Measurements from ENCODE around the gene TRHDE. TPM values are rescaled to one million over a fixed set of nuclear protein-coding genes. Genes with fewer than 3 reads are reported as not detected.
A peak's percentile ranks its signal among the peaks of the same experiment; 100 is the strongest.

The TRHDE gene
- polyA plus RNA-seq, 2 of the 4 experiments (the other 2 are of a cell fraction), result 0.16 to 0.32 TPM

DNA sequence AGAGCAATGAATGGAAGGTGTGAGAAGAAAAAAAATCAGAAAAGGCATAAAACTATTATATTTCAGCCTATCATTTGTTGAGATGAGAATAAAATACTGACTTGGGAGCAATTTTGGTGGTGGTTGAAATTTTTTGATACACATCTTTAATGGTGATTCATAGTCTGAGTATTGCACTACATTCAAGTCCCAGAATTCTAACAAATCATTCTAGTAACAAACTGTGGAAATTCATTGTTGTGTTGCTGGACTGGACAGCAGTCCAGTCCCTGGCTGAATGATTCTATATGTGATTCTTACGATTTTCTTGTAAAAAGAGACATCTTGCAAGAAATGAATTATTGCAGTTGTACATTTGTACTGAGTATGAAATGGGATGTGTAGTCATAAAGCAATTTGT lies 268.6 kb downstream of the TRHDE start:
- no peaks in the 10 kb centered on the region; the same call in 2 of the 3 replicates for H3K9me3 ChIP-seq
- WGBS (ENCODE audit: missing lambda C conversion rate), result 0% methylated on average over 1 of the region's 1 CpG

DNA sequence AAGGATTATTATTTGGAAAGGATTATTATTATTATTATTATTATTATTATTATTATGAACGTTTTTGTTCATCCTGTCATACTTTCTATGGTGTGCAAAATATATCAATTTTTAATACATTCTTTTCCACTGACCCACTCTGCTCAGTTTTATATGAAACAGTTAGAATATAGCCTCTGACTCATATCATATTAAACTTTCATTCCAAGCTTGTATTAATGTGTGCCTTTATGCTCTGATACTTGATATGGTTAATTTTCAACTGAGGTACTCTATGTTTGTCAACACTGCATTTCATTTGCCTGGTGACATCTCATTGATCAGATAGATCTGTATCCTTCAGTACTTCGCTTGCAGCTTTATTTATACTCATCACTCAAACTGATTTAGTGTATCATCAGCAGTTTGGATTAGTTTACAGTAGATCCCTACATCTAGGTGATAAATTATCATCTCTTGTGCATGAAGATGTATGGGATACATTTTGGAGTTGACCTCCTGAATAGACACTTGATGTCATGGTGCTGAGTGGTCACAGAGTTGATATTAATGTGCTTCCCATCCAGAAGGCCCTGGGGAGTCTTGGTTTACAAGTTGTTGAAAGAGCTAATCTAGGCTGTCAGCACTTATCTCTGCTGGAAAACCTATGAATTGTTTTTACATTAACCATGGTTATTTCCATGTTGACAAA lies 271.8 kb downstream of the TRHDE start:
- Histone ChIP-seq H3K9me3 (no peaks in the 10 kb centered on the region; the same call in 2 of the 3 replicates), H3K4me1 (no peaks in the 10 kb centered on the region), H3K4me2 (no peak overlapping the region), H3K4me3 (no peak overlapping the region), H3K27ac (no peak overlapping the region)
- FAIRE-seq (no peak), ATAC-seq (no peak), DNase-seq (ENCODE audit: low read depth in 1 of 2, low spot score in 1 of 2) (no peak)
- WGBS (ENCODE audit: missing lambda C conversion rate), result 2% methylated on average over 2 of the region's 2 CpGs
- POLR2A ChIA-PET, result no interaction called here
- no peak for TF ChIP-seq HDAC2 (IDR thresholded peaks at IDR 0.05)
- TF ChIP-seq MAFK (IDR thresholded peaks at IDR 0.05; ENCODE audit: partially characterized antibody), result peak; percentile 5
- CTCF ChIA-PET, result no interaction called here

More for the DNA sequence above, 268.6 kb downstream of the TRHDE start:
- Histone ChIP-seq H3K4me3 (no peak overlapping the region), H3K27ac (no peak overlapping the region), H3K4me1 (no peaks in the 10 kb centered on the region), H3K4me2 (no peak overlapping the region)
- ChIA-PET CTCF (no interaction called here), POLR2A (no interaction called here)
- FAIRE-seq (no peak), DNase-seq (ENCODE audit: low read depth in 1 of 2, low spot score in 1 of 2) (no peak), ATAC-seq (no peak)
- TF ChIP-seq RFX5 (IDR thresholded peaks at IDR 0.05) (no peak), CEBPB (IDR thresholded peaks at IDR 0.05) (no peak), MAFK (IDR thresholded peaks at IDR 0.05; ENCODE audit: partially characterized antibody) (no peak), FOXS1 (CRISPR knock-in tag; IDR thresholded peaks at IDR 0.05) (no peak), HOXB5 (CRISPR knock-in tag; IDR thresholded peaks at IDR 0.05) (no peak), ZNF302 (CRISPR knock-in tag; IDR thresholded peaks at IDR 0.05) (no peak), MAZ (IDR thresholded peaks at IDR 0.05; ENCODE audit: borderline replicate concordance, low read depth, low read length) (no peak), EHF (CRISPR knock-in tag; IDR thresholded peaks at IDR 0.05) (no peak), TP53 (CRISPR knock-in tag; IDR thresholded peaks at IDR 0.05) (no peak), SREBF2 (IDR thresholded peaks at IDR 0.05) (no peak), NFE2L2 (conservative IDR thresholded peaks at IDR 0.05; ENCODE audit: low read length) (no peak), KDM1A (IDR thresholded peaks at IDR 0.05; ENCODE audit: low read depth) (no peak), PHF8 (IDR thresholded peaks at IDR 0.05; ENCODE audit: borderline replicate concordance, low read depth) (no peak), EHMT2 (IDR thresholded peaks at IDR 0.05; ENCODE audit: low read depth) (no peak), FOSB (CRISPR knock-in tag; IDR thresholded peaks at IDR 0.05) (no peak)
- TF ChIP-seq, protein P1, sequence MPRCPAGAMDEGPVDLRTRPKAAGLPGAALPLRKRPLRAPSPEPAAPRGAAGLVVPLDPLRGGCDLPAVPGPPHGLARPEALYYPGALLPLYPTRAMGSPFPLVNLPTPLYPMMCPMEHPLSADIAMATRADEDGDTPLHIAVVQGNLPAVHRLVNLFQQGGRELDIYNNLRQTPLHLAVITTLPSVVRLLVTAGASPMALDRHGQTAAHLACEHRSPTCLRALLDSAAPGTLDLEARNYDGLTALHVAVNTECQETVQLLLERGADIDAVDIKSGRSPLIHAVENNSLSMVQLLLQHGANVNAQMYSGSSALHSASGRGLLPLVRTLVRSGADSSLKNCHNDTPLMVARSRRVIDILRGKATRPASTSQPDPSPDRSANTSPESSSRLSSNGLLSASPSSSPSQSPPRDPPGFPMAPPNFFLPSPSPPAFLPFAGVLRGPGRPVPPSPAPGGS (IDR thresholded peaks at IDR 0.05), result no peak

DNA sequence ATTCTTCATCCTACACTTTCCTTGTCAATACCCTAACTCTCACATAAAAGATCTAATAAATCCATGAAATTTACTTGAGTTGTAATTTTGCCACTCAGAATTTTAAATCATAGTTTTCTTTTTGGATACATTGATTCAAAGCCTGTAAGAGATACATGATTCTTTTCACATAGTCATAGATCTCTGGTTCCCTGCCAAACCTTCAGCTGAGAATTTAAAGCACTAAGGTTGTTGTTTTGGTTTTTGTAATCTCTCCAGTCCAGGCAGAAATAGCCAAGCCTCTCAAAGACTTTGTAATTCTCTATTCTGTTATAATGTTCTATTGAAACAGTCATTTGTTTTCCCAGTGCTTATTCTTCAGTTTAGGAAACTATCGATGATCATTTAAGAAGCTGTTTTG lies 273.9 kb downstream of the TRHDE start:
- Histone ChIP-seq H3K4me2 (no peak overlapping the region), H3K27ac (no peak overlapping the region), H3K4me1 (no peaks in the 10 kb centered on the region), H3K4me3 (no peak overlapping the region), H3K9me3 (no peaks in the 10 kb centered on the region; the same call in 2 of the 3 replicates)
- ATAC-seq, result no peak
- ChIA-PET CTCF (no interaction called here), POLR2A (no interaction called here)
- no peak for FAIRE-seq
- DNase-seq (ENCODE audit: low read depth in 1 of 2, low spot score in 1 of 2), result no peak
- 74% methylated on average over 1 of the region's 1 CpG for WGBS (ENCODE audit: missing lambda C conversion rate)
- no peak for TF ChIP-seq NPAS2 (CRISPR knock-in tag; IDR thresholded peaks at IDR 0.05; ENCODE audit: borderline replicate concordance)
- no peak for TF ChIP-seq EP300 (IDR thresholded peaks at IDR 0.05)
- TF ChIP-seq FOSL2 (IDR thresholded peaks at IDR 0.05), result no peak
- no peak for TF ChIP-seq FOSL2 (CRISPR knock-in tag; IDR thresholded peaks at IDR 0.05)
- no peak for TF ChIP-seq FOSB (CRISPR knock-in tag; IDR thresholded peaks at IDR 0.05)
- TF ChIP-seq RARB (CRISPR knock-in tag; IDR thresholded peaks at IDR 0.05), result no peak
- no peak for TF ChIP-seq JUN (IDR thresholded peaks at IDR 0.05)
- no peak for TF ChIP-seq HOXB13 (CRISPR knock-in tag; IDR thresholded peaks at IDR 0.05; ENCODE audit: low read depth)
- TF ChIP-seq KDM5A (IDR thresholded peaks at IDR 0.05), result no peak
- no peak for TF ChIP-seq EHMT2 (IDR thresholded peaks at IDR 0.05; ENCODE audit: low read depth)
- no peak for TF ChIP-seq MYC (IDR thresholded peaks at IDR 0.05; ENCODE audit: borderline replicate concordance, low read length)
- no peak for TF ChIP-seq POLR2AphosphoS2 (conservative IDR thresholded peaks at IDR 0.05; ENCODE audit: low read length)
- no peak for TF ChIP-seq ZSCAN20 (CRISPR knock-in tag; IDR thresholded peaks at IDR 0.05)
- TF ChIP-seq ZFP36 (IDR thresholded peaks at IDR 0.05; ENCODE audit: borderline replicate concordance, partially characterized antibody), result no peak
- no peak for TF ChIP-seq HOXA7 (CRISPR knock-in tag; IDR thresholded peaks at IDR 0.05)
- no peak for TF ChIP-seq CBX2 (IDR thresholded peaks at IDR 0.05; ENCODE audit: borderline replicate concordance, low read depth)
- TF ChIP-seq, protein P2, sequence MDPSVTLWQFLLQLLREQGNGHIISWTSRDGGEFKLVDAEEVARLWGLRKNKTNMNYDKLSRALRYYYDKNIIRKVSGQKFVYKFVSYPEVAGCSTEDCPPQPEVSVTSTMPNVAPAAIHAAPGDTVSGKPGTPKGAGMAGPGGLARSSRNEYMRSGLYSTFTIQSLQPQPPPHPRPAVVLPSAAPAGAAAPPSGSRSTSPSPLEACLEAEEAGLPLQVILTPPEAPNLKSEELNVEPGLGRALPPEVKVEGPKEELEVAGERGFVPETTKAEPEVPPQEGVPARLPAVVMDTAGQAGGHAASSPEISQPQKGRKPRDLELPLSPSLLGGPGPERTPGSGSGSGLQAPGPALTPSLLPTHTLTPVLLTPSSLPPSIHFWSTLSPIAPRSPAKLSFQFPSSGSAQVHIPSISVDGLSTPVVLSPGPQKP (IDR thresholded peaks at IDR 0.05; ENCODE audit: low read depth, low read length), result no peak
- TF ChIP-seq, protein P3, sequence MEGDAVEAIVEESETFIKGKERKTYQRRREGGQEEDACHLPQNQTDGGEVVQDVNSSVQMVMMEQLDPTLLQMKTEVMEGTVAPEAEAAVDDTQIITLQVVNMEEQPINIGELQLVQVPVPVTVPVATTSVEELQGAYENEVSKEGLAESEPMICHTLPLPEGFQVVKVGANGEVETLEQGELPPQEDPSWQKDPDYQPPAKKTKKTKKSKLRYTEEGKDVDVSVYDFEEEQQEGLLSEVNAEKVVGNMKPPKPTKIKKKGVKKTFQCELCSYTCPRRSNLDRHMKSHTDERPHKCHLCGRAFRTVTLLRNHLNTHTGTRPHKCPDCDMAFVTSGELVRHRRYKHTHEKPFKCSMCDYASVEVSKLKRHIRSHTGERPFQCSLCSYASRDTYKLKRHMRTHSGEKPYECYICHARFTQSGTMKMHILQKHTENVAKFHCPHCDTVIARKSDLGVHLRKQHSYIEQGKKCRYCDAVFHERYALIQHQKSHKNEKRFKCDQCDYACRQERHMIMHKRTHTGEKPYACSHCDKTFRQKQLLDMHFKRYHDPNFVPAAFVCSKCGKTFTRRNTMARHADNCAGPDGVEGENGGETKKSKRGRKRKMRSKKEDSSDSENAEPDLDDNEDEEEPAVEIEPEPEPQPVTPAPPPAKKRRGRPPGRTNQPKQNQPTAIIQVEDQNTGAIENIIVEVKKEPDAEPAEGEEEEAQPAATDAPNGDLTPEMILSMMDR (IDR thresholded peaks at IDR 0.05), result no peak

Data from A549 (cell line).